WERI-Rb-1 (cell line): ENCODE measurements around the gene GDF9.

Source experiments
- DNase-seq: peaks from one replicate; pipeline ENCODE4 v3.0.0-alpha.2; 2020
- H3K27ac ChIP-seq: fragments of 250-450 bp; sonication (Bioruptor Pico); 2 replicates; pipeline ENCODE4 v1.5.1; 2020; ENCODE audit warnings: mild to moderate bottlenecking, moderate library complexity
- H3K27me3 ChIP-seq: fragments of 250-450 bp; sonication (Bioruptor Pico); 2 replicates; pipeline ENCODE4 v1.5.1; 2021; ENCODE audit warnings: mild to moderate bottlenecking, low read depth, moderate library complexity; ENCODE audit not compliant: insufficient read depth, severe bottlenecking
- H3K36me3 ChIP-seq: fragments of 250-450 bp; sonication (Bioruptor Pico); 2 replicates; pipeline ENCODE4 v1.5.1; 2020; ENCODE audit warnings: mild to moderate bottlenecking, moderate library complexity
- H3K4me3 ChIP-seq: 2 replicates; pipeline ENCODE4 v1.5.1; 2011; ENCODE audit warnings: low read depth, mild to moderate bottlenecking, control low read depth, low read length
- H3K9me3 ChIP-seq: fragments of 250-450 bp; sonication (Bioruptor Pico); 2 replicates; pipeline ENCODE4 v1.5.1; 2021; ENCODE audit warnings: mild to moderate bottlenecking, moderate library complexity; ENCODE audit not compliant: severe bottlenecking
- TF ChIP-seq, protein P1 (sequence below): IDR thresholded peaks from 2 replicates; pipeline ENCODE4 v1.5.1; 2011; ENCODE audit warnings: low read depth, mild to moderate bottlenecking, control low read depth, inconsistent platforms, low read length

Gene GDF9

DNA sequence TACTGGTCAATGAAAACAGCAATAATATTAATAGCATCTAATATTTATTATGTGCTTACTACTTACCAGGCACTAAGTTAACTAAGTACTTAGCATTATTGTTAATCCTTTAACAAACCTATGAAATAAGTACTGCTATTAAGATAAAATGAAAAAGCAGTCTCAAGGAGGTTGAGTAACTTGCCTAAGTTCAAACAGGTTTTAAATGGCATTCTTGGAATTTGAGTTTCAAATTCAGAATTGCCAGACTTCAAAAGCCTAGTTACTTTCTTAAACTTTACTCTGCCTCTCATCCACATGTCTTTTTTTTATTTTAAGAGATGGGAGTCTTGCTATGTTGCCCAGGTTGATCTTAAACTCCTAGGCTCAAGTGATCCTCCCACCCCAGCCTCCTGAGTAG lies 23.2 kb upstream of the GDF9 start:
- no peak overlapping the region for H3K27ac ChIP-seq
- peaks cover 87% of the 10 kb centered on the region for H3K36me3 ChIP-seq
- TF ChIP-seq, protein P1, sequence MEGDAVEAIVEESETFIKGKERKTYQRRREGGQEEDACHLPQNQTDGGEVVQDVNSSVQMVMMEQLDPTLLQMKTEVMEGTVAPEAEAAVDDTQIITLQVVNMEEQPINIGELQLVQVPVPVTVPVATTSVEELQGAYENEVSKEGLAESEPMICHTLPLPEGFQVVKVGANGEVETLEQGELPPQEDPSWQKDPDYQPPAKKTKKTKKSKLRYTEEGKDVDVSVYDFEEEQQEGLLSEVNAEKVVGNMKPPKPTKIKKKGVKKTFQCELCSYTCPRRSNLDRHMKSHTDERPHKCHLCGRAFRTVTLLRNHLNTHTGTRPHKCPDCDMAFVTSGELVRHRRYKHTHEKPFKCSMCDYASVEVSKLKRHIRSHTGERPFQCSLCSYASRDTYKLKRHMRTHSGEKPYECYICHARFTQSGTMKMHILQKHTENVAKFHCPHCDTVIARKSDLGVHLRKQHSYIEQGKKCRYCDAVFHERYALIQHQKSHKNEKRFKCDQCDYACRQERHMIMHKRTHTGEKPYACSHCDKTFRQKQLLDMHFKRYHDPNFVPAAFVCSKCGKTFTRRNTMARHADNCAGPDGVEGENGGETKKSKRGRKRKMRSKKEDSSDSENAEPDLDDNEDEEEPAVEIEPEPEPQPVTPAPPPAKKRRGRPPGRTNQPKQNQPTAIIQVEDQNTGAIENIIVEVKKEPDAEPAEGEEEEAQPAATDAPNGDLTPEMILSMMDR: no peak
- H3K27me3 ChIP-seq: no peaks in the 10 kb centered on the region
- H3K4me3 ChIP-seq: no peak overlapping the region
- H3K9me3 ChIP-seq: no peaks in the 10 kb centered on the region
- DNase-seq: no peak

DNA sequence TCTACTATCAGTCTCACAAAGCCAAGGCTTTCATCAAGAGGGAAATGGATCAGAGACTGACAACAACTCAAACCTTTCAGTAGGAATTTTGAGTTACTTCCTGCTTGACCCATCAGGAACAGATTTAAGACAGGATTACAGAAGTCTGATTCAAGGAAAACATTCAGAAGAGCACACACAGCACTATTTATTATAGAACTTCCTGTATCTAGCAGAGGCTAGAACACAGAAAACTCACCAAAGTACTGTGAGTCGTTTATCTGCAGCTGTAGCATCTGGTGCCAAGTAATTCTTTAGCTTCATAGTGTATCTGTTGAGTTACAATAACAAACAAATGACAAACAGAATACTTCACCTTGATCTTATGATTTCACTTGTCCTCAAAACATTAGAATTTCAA lies 21.0 kb upstream of the GDF9 start:
- Histone ChIP-seq H3K27ac (no peak overlapping the region), H3K4me3 (no peak overlapping the region), H3K27me3 (no peaks in the 10 kb centered on the region), H3K9me3 (no peaks in the 10 kb centered on the region), H3K36me3 (peaks cover 78% of the 10 kb centered on the region)
- TF ChIP-seq, protein P1: no peak
- no peak for DNase-seq

DNA sequence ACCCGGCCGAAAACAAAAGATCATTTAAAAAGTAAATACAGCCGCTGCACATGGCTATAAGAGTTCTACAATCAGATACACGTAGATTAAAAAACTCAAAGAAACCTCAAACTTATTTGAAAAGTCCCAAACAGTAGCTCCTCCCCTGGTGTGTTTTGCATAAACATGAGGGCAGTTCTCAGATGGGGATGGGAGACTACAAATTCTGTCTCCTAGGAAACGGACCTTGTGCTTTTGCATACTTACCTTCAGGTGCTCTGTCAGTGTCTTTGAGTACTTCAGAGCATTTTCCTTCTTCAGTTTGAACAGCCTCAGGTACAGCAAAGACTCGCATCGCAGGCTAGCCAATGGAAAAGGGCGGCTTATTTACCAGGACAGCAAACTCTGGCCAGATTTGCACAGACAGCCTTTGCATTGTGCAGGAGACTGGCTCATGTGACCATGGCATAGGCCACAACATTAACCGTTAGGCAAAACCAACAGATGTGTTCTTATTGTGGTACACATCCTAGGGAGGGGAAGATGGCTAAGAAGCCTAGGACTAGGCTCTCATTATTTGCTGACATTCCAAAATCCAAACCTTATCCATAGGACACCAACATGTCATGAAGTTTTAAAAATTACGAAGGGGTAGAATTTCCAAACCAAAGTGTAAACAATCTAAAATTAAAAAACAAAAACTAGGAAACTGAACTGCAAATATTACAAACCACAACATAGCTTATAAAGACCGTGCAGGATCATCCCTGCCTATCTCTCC lies 20.0 kb upstream of the GDF9 start:
- H3K27me3 ChIP-seq: no peaks in the 10 kb centered on the region
- TF ChIP-seq, protein P1: no peak
- no peak overlapping the region for H3K4me3 ChIP-seq
- peaks cover 77% of the 10 kb centered on the region for H3K36me3 ChIP-seq
- DNase-seq: no peak
- H3K27ac ChIP-seq: no peak overlapping the region
- no peaks in the 10 kb centered on the region for H3K9me3 ChIP-seq

DNA sequence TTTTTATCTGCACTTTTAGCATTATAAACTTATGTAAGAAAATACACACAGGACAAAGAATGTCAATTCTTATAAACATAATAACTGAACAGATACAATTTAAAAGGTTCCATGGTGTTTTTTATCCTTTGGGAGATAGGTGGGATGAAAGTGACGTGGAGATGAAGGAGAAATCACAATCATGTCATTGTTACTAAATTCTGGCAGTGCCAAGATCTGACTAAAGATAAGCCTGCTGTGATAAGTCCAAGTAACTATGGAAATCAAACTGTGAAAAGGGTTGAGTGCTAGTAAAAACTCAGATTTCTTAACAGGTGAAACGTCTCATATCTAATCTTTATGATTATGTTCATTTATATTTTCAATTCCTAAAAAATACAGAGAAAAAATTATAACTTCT lies 18.3 kb upstream of the GDF9 start:
- no peak overlapping the region for H3K4me3 ChIP-seq
- no peak overlapping the region for H3K27ac ChIP-seq
- H3K36me3 ChIP-seq: peaks cover 70% of the 10 kb centered on the region
- H3K9me3 ChIP-seq: no peaks in the 10 kb centered on the region
- TF ChIP-seq, protein P1: no peak
- no peaks in the 10 kb centered on the region for H3K27me3 ChIP-seq
- DNase-seq: no peak

DNA sequence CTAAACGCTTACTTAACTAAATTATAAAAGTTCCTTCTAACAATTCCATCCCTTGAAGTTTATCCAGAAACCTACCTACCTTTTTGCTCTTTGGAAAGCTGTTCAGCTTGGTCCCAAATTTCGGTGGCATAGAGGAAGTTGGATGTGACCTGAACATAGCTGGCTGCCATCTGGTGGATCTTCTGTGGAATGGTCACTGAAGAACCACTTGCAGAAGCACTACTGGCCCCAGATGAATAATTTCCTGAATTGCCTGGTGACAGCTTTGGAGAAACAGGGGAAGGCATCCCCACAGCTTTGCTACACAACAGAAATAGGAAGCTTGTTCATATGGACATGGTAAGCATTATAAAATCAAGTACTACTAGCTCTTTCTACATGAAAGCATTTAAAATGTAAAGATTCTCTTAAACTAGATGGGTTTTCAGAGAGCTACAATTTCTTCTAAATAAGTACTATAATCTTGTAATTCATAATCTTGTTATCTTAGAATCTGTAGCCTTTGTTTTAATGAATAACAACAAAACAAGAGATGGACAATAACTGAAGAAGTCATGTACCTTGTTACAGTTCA lies 17.1 kb upstream of the GDF9 start:
- TF ChIP-seq, protein P1: peak; percentile 72
- H3K9me3 ChIP-seq: no peaks in the 10 kb centered on the region
- DNase-seq: peak; percentile 47
- H3K4me3 ChIP-seq: no peak overlapping the region
- H3K27ac ChIP-seq: no peak overlapping the region
- H3K36me3 ChIP-seq: peaks cover 67% of the 10 kb centered on the region
- no peaks in the 10 kb centered on the region for H3K27me3 ChIP-seq
